Epithelial cell of esophagus (primary cell): ENCODE results near the gene CFTR.

Source experiments
- DNase-seq: peaks from one replicate; pipeline ENCODE4 v3.0.0; 2010; ENCODE audit warnings: low read depth
- H3K4me3 ChIP-seq: 2 replicates; pipeline ENCODE4 v1.5.1; 2011; ENCODE audit warnings: mild to moderate bottlenecking, low read length, control low read depth
- TF ChIP-seq, protein P1 (sequence below): IDR thresholded peaks from 2 replicates; pipeline ENCODE4 v1.5.1; 2011; ENCODE audit warnings: low read depth, mild to moderate bottlenecking, low read length, control low read depth, inconsistent platforms; ENCODE audit not compliant: insufficient read depth; ENCODE audit errors: missing control alignments

CFTR gene

DNA sequence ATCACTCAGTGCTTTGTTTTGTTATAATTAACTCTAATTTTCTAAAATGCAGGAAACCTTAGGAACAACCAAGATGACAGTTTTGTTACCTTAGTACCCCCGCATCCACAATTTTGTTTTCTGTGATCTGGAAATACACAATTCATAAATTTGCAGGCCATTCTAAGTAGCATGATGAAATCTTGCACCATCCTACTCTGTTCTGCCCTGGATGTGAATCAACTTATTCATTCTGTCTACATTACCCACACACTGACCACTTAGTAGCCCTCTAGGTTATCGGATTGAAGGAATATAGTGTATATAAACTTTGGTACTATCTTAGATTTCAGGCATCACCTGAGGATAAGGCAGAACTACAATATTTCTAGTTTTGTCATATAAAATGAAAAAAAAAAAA, 237.5 kb downstream of the CFTR start:
- no peak for DNase-seq
- no peak overlapping the region for H3K4me3 ChIP-seq
- TF ChIP-seq, protein P1, sequence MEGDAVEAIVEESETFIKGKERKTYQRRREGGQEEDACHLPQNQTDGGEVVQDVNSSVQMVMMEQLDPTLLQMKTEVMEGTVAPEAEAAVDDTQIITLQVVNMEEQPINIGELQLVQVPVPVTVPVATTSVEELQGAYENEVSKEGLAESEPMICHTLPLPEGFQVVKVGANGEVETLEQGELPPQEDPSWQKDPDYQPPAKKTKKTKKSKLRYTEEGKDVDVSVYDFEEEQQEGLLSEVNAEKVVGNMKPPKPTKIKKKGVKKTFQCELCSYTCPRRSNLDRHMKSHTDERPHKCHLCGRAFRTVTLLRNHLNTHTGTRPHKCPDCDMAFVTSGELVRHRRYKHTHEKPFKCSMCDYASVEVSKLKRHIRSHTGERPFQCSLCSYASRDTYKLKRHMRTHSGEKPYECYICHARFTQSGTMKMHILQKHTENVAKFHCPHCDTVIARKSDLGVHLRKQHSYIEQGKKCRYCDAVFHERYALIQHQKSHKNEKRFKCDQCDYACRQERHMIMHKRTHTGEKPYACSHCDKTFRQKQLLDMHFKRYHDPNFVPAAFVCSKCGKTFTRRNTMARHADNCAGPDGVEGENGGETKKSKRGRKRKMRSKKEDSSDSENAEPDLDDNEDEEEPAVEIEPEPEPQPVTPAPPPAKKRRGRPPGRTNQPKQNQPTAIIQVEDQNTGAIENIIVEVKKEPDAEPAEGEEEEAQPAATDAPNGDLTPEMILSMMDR, result no peak
